GM12878 (cell line): ENCODE results near the gene GANAB. TPM values are rescaled to one million over a fixed set of nuclear protein-coding genes. Genes with fewer than 3 reads are reported as not detected.

Experiments used
- ATAC-seq: fragments of 200-7000 bp; cut with Tn5 transposase; 3 replicates; pipeline ENCODE4 v1.9.1; 2020; ENCODE audit warnings: mild to moderate bottlenecking, moderate library complexity
- BruUV-seq: library from RNA; stranded (reverse); fragments of 400-500 nt; replicated peaks from 2 replicates; lab custom pipeline; 2021; lab: Mats Ljungman, UMichigan
- CTCF ChIA-PET: fragments of 300-600 bp; sonication (Branson Sonifier 250); formaldehyde crosslinking; extraction: SDS; loops from one replicate; lab custom pipeline; 2021; ENCODE audit warnings: inconsistent platforms; lab: Yijun Ruan, JAX
- POLR2A ChIA-PET: fragments of 350-600 bp; formaldehyde crosslinking; extraction: SDS; loops from one replicate; lab custom pipeline; 2021; ENCODE audit warnings: inconsistent platforms; lab: Charles Lee
- RAD21 ChIA-PET: fragments of 300-600 bp; sonication (Branson Sonifier 250); formaldehyde crosslinking; loops from one replicate; lab custom pipeline; 2023; ENCODE audit warnings: antibody characterized with exemption; ENCODE audit not compliant: unreplicated experiment; lab: Charles Lee
- SMC1A ChIA-PET: fragments of 300-600 bp; sonication (Branson Sonifier 250); formaldehyde crosslinking; loops from one replicate; lab custom pipeline; 2023; ENCODE audit not compliant: unreplicated experiment, uncharacterized antibody; lab: Charles Lee
- DNase-seq: peaks from one replicate; pipeline ENCODE4 v3.0.0-alpha.2; 2011; ENCODE audit warnings: low read depth, low spot score
- FAIRE-seq: peaks from 3 replicates; lab custom pipeline; 2011; peaks lifted over from hg19 to GRCh38; lab: Jason Lieb, UNC
- H2AFZ ChIP-seq: 2 replicates; pipeline ENCODE4 v1.6.0; 2011; ENCODE audit warnings: low read depth, low read length, control low read depth; ENCODE audit not compliant: control insufficient read depth
- H3K27ac ChIP-seq: 2 replicates; pipeline ENCODE4 v1.5.1; 2011; ENCODE audit warnings: control low read depth; ENCODE audit not compliant: control insufficient read depth, insufficient read depth
- H3K27me3 ChIP-seq, 2 experiments: replicated peaks in 1 of 2; 2 replicates each; pipeline versions ENCODE4 v1.6.0 to v1.6.1; 2011; ENCODE audit warnings: low read length in 1 of 2; ENCODE audit not compliant: control insufficient read depth in 2 of 2, insufficient read depth in 2 of 2
- H3K36me3 ChIP-seq, 2 experiments: 2 replicates each; pipeline ENCODE4 v1.5.1; 2011; ENCODE audit warnings: low read length in 1 of 2; ENCODE audit not compliant: control insufficient read depth in 2 of 2, insufficient read depth in 2 of 2
- H3K4me1 ChIP-seq: 2 replicates; pipeline ENCODE4 v1.6.1; 2011; ENCODE audit warnings: mild to moderate bottlenecking, low read length, moderate library complexity, mixed read lengths; ENCODE audit not compliant: control insufficient read depth, insufficient read depth
- H3K4me2 ChIP-seq: 2 replicates; pipeline ENCODE4 v1.6.0; 2011; ENCODE audit warnings: control low read depth; ENCODE audit not compliant: control insufficient read depth, insufficient read depth
- H3K4me3 ChIP-seq: fragments of 200-600 bp; sonication (generic); 2 replicates; pipeline ENCODE4 v1.5.1; 2016
- H3K79me2 ChIP-seq: 2 replicates; pipeline ENCODE4 v1.6.0; 2011; ENCODE audit warnings: low read length; ENCODE audit not compliant: control insufficient read depth, insufficient read depth
- H3K9ac ChIP-seq: 2 replicates; pipeline ENCODE4 v1.8.0; 2011; ENCODE audit warnings: low read length, control low read depth, mixed read lengths; ENCODE audit not compliant: control insufficient read depth, insufficient read depth
- H3K9me3 ChIP-seq: replicated peaks from 3 replicates; pipeline ENCODE4 v1.5.1; 2011; ENCODE audit warnings: mild to moderate bottlenecking, low read length; ENCODE audit not compliant: control insufficient read depth, insufficient read depth
- H4K20me1 ChIP-seq: 2 replicates; pipeline ENCODE4 v1.6.0; 2011; ENCODE audit not compliant: control insufficient read depth, insufficient read depth
- BACH1 ChIP-seq: fragments of 450-650 bp; IDR thresholded peaks from 2 replicates; pipeline ENCODE4 v1.6.1; 2017; ENCODE audit warnings: mild to moderate bottlenecking, borderline replicate concordance
- BCLAF1 ChIP-seq: fragments of 450-650 bp; IDR thresholded peaks from 2 replicates; pipeline ENCODE4 v1.6.1; 2017; ENCODE audit warnings: antibody characterized with exemption, mild to moderate bottlenecking, moderate library complexity
- BHLHE40 ChIP-seq, 2 experiments: fragments of 450-650 bp in 1 of 2; IDR thresholded peaks; 2 replicates each; pipeline ENCODE4 v1.6.1; 2011 to 2017; ENCODE audit warnings: low read depth in 2 of 2, borderline replicate concordance in 1 of 2, improper control_type of control experiment in 1 of 2, low read length in 1 of 2, mild to moderate bottlenecking in 1 of 2
- BRCA1 ChIP-seq: IDR thresholded peaks from 2 replicates; pipeline ENCODE4 v1.6.1; 2011; ENCODE audit warnings: low read depth, low read length, improper control_type of control experiment
- E2F4 ChIP-seq: IDR thresholded peaks from 2 replicates; pipeline ENCODE4 v1.6.1; 2012; ENCODE audit warnings: low read depth, low read length, improper control_type of control experiment
- FOXK2 ChIP-seq: fragments of 450-650 bp; IDR thresholded peaks from 2 replicates; pipeline ENCODE4 v1.6.1; 2017; ENCODE audit warnings: mild to moderate bottlenecking, moderate library complexity
- GABPA ChIP-seq: IDR thresholded peaks from 2 replicates; pipeline ENCODE4 v1.6.1; 2014; ENCODE audit warnings: antibody characterized with exemption, low read depth, mild to moderate bottlenecking, inconsistent platforms
- HCFC1 ChIP-seq: fragments of 150-350 bp; IDR thresholded peaks from 2 replicates; pipeline ENCODE4 v1.6.1; 2014; ENCODE audit warnings: low read length
- IKZF1 ChIP-seq: fragments of 450-650 bp; conservative IDR thresholded peaks from 2 replicates; pipeline ENCODE4 v1.6.1; 2017; ENCODE audit warnings: antibody characterized with exemption, mild to moderate bottlenecking
- LARP7 ChIP-seq: fragments of 450-650 bp; IDR thresholded peaks from 2 replicates; pipeline ENCODE4 v1.6.1; 2017; ENCODE audit warnings: mild to moderate bottlenecking
- MEF2B ChIP-seq: fragments of 450-650 bp; IDR thresholded peaks from 2 replicates; pipeline ENCODE4 v1.6.1; 2018; ENCODE audit warnings: mild to moderate bottlenecking, moderate library complexity; ENCODE audit not compliant: partially characterized antibody, poor library complexity, severe bottlenecking
- NKRF ChIP-seq: fragments of 450-650 bp; conservative IDR thresholded peaks from 2 replicates; pipeline ENCODE4 v1.6.1; 2017; ENCODE audit warnings: mild to moderate bottlenecking, moderate library complexity
- NR2C1 ChIP-seq: fragments of 450-650 bp; IDR thresholded peaks from 2 replicates; pipeline ENCODE4 v1.6.1; 2017; ENCODE audit warnings: antibody characterized with exemption, mild to moderate bottlenecking, moderate library complexity
- PAX5 ChIP-seq: IDR thresholded peaks from 2 replicates; pipeline ENCODE4 v1.6.1; 2011; ENCODE audit warnings: low read depth, low read length, borderline replicate concordance
- SMC3 ChIP-seq: IDR thresholded peaks from 2 replicates; pipeline ENCODE4 v1.6.1; 2011; ENCODE audit warnings: low read length, improper control_type of control experiment, borderline replicate concordance
- SRF ChIP-seq, 2 experiments: IDR thresholded peaks; 2 replicates each; pipeline ENCODE4 v1.6.1; 2011; ENCODE audit warnings: low read depth in 2 of 2, low read length in 2 of 2, mild to moderate bottlenecking in 1 of 2, moderate library complexity in 1 of 2
- STAT1 ChIP-seq: fragments of 450-650 bp; conservative IDR thresholded peaks from 2 replicates; pipeline ENCODE4 v1.6.1; 2014; ENCODE audit warnings: antibody characterized with exemption, mild to moderate bottlenecking
- YBX1 ChIP-seq: fragments of 450-650 bp; IDR thresholded peaks from 2 replicates; pipeline ENCODE4 v1.6.1; 2016; ENCODE audit warnings: antibody characterized with exemption
- WGBS: methylation state at CpG from one replicate; pipeline ENCODE4 v1.1.6; 2016; ENCODE audit warnings: low lambda C conversion rate; ENCODE audit not compliant: insufficient replicate concordance, insufficient coverage; ENCODE audit errors: missing lambda C conversion rate; 5-methylcytosine and 5-hydroxymethylcytosine counted together
- in situ Hi-C: fragments of 300-500 bp; cut with MboI; formaldehyde crosslinking; loops from 9 replicates; pipeline ENCODE4 v1.14.3; 2018; ENCODE audit warnings: mixed read lengths
- intact Hi-C: fragments of 100-400 bp; cut with micrococcal nuclease; formaldehyde crosslinking; loops from one replicate; pipeline ENCODE4 v1.14.2; 2022; ENCODE audit not compliant: unreplicated experiment
- polyA plus RNA-seq, 11 experiments: library from polyadenylated mRNA; depleted of rRNA in 4 of 11; unstranded in 6 of 11; stranded (reverse) in 5 of 11; fragments of >200 nt; fragmentation: Nextera tagmentation in 4 of 11; fragmentation: Illumina TruSeq in 1 of 11; extraction: Ambion mirVana in 4 of 11; extraction: Trizol in 1 of 11; gene quantifications; 1 replicate in 1 of 11; 2 replicates in 10 of 11; pipeline versions ENCODE4 v1.2.1 to v1.2.3, GENCODE V29; 2011 to 2016; ENCODE audit warnings: inconsistent platforms in 2 of 11, missing spikeins in 2 of 11, low read depth in 1 of 11
- total RNA-seq, 4 experiments: library from RNA; depleted of rRNA in 3 of 4; stranded (reverse); fragments of >200 nt in 3 of 4; fragmentation: Illumina TruSeq in 1 of 4; extraction: Trizol in 1 of 4; gene quantifications; 2 replicates each; pipeline versions ENCODE4 v1.2.1 to v1.2.3, GENCODE V29; 2013 to 2021

Gene GANAB
- total and polyA plus RNA-seq, 10 of the 15 experiments (the other 5 are each of a cell fraction or from before 2014, with no cell fraction given), result 4.5 to 175 (median 102) TPM

- TF ChIP-seq NR2C1 (no peak), BACH1 (no peak), BHLHE40 (IDR thresholded peaks at IDR 0.05; ENCODE audit: borderline replicate concordance in 1 of 2, low read depth in 2 of 2, low read length in 1 of 2) (no peak), NKRF (no peak), PAX5 (no peak), YBX1 (no peak)
Observed at GRCh38 chr11:62577046-62577714, 69.2 kb downstream of the GANAB start (continued).

- no peak overlapping the region for H3K9ac ChIP-seq
- H3K79me2 ChIP-seq, result peaks cover 38% of the 10 kb centered on the region
- FAIRE-seq (no peak), ATAC-seq (no peak), DNase-seq (no peak)
- H3K27me3 ChIP-seq, result no peaks in the 10 kb centered on the region
- ChIA-PET SMC1A (no interaction called here), CTCF (no interaction called here), RAD21 (interaction anchor here (2.8 kb wide), 1 partner anchor 24 kb away, joined by 19 read pairs; no protein-coding TSS in a partner anchor), POLR2A (interaction anchor here (1.4 to 5.0 kb wide), 3 partner anchors 10 to 24 kb away, joined by 3 to 37 read pairs (median 18); partner anchors contain the start of gene TUT1)
- H3K4me3 ChIP-seq, result no peak overlapping the region
- in situ Hi-C loops, result no loop called here
- no peak overlapping the region for H3K4me2 ChIP-seq
- no TSS peak for BruUV-seq
- H3K4me1 ChIP-seq, result peaks cover 18% of the 10 kb centered on the region
- peaks cover 12 to 21% of the 10 kb centered on the region in 2 experiments; a peak in 3 of 4 replicates for H3K36me3 ChIP-seq
- H4K20me1 ChIP-seq, result no peaks in the 10 kb centered on the region
- intact Hi-C loops, result no loop called here
- H3K9me3 ChIP-seq, result no peaks in the 10 kb centered on the region
- H3K27ac ChIP-seq, result no peak overlapping the region
- 97% methylated on average over 14 of the region's 14 CpGs for WGBS
- H2AFZ ChIP-seq, result no peak overlapping the region
- no peak for TF ChIP-seq IKZF1
- TF ChIP-seq SMC3, result no peak
- no peak for TF ChIP-seq STAT1
- TF ChIP-seq FOXK2, result no peak
- no peak for TF ChIP-seq MEF2B
- no peak for TF ChIP-seq E2F4
- TF ChIP-seq BRCA1, result no peak
- no peak for TF ChIP-seq SRF (IDR thresholded peaks at IDR 0.05; ENCODE audit: low read depth in 2 of 2, low read length in 2 of 2)
- TF ChIP-seq BCLAF1, result no peak
- no peak for TF ChIP-seq HCFC1
- TF ChIP-seq GABPA, result no peak
- TF ChIP-seq LARP7, result no peak
Observed at GRCh38 chr11:62575837-62576236, 70.6 kb downstream of the GANAB start.
